GM23338 (cell line): ENCODE measurements around the gene KLHL7. TPM values are rescaled to one million over a fixed set of nuclear protein-coding genes. Genes with fewer than 3 reads are reported as not detected.
A peak's percentile ranks its signal among the peaks of the same experiment; 100 is the strongest.

Experiments used
- ATAC-seq: fragments of 200-7000 bp; cut with Tn5 transposase; 3 replicates; pipeline ENCODE4 v1.9.1; 2020
- DNase-seq: peaks from one replicate; pipeline ENCODE4 v3.0.0-alpha.2; 2015; ENCODE audit warnings: low spot score
- H2AFZ ChIP-seq: fragments of 200-600 bp; sonication (generic); 2 replicates; pipeline ENCODE4 v1.8.0; 2016; ENCODE audit warnings: antibody characterized with exemption, mild to moderate bottlenecking, moderate library complexity
- H3F3A ChIP-seq: fragments of 200-600 bp; sonication (generic); replicated peaks from 2 replicates; pipeline ENCODE4 v1.8.0; 2017; ENCODE audit warnings: antibody characterized with exemption, mixed run types, low read depth
- H3K27ac ChIP-seq: fragments of 200-600 bp; sonication (generic); 2 replicates; pipeline ENCODE4 v1.6.1; 2016; ENCODE audit warnings: low read depth
- H3K27me3 ChIP-seq: fragments of 200-600 bp; sonication (generic); 2 replicates; pipeline ENCODE4 v1.8.0; 2016; ENCODE audit warnings: mild to moderate bottlenecking, mixed run types, moderate library complexity; ENCODE audit not compliant: insufficient read depth
- H3K36me3 ChIP-seq: fragments of 200-600 bp; sonication (generic); 2 replicates; pipeline ENCODE4 v1.8.0; 2016; ENCODE audit warnings: mild to moderate bottlenecking; ENCODE audit not compliant: insufficient read depth
- H3K4me1 ChIP-seq: fragments of 200-600 bp; sonication (generic); 2 replicates; pipeline ENCODE4 v1.8.0; 2016; ENCODE audit warnings: mild to moderate bottlenecking, moderate library complexity; ENCODE audit not compliant: insufficient read depth
- H3K4me2 ChIP-seq: fragments of 200-600 bp; sonication (generic); 2 replicates; pipeline ENCODE4 v1.7.1; 2017; ENCODE audit warnings: mixed run types
- H3K4me3 ChIP-seq: fragments of 200-600 bp; sonication (generic); 2 replicates; pipeline ENCODE4 v1.6.1; 2016; ENCODE audit warnings: mixed run types
- H3K79me2 ChIP-seq: fragments of 200-600 bp; sonication (generic); replicated peaks from 2 replicates; pipeline ENCODE4 v1.8.0; 2017; ENCODE audit warnings: mild to moderate bottlenecking; ENCODE audit not compliant: insufficient read depth
- H3K9me2 ChIP-seq: fragments of 200-600 bp; sonication (generic); 2 replicates; pipeline ENCODE4 v1.8.0; 2017; ENCODE audit not compliant: insufficient read depth
- H4K20me1 ChIP-seq: fragments of 200-600 bp; sonication (generic); replicated peaks from 2 replicates; pipeline ENCODE4 v1.8.0; 2017; ENCODE audit warnings: mild to moderate bottlenecking; ENCODE audit not compliant: insufficient read depth
- H3K27ac Mint-ChIP-seq: 2 replicates; pipeline ENCODE4 v1.8.0; 2020; ENCODE audit warnings: inconsistent platforms, mild to moderate bottlenecking, moderate library complexity, mixed read lengths
- H3K27me3 Mint-ChIP-seq: 3 replicates; pipeline ENCODE4 v1.8.0; 2022; ENCODE audit warnings: low read depth, mild to moderate bottlenecking, moderate library complexity, mixed read lengths, inconsistent platforms; ENCODE audit not compliant: insufficient read depth, poor library complexity
- H3K36me3 Mint-ChIP-seq: 3 replicates; pipeline ENCODE4 v1.8.0; 2021; ENCODE audit warnings: low read depth, mild to moderate bottlenecking, inconsistent platforms, moderate library complexity, mixed read lengths
- H3K4me1 Mint-ChIP-seq: 3 replicates; pipeline ENCODE4 v1.8.0; 2020; ENCODE audit warnings: mild to moderate bottlenecking, inconsistent platforms, mixed read lengths
- H3K4me3 Mint-ChIP-seq: 3 replicates; pipeline ENCODE4 v1.8.0; 2021; ENCODE audit warnings: moderate library complexity, mild to moderate bottlenecking, inconsistent platforms, mixed read lengths
- H3K9me3 Mint-ChIP-seq: 3 replicates; pipeline ENCODE4 v1.8.0; 2020; ENCODE audit warnings: moderate library complexity, mild to moderate bottlenecking, inconsistent platforms, mixed read lengths
- CTCF ChIP-seq, 2 experiments: fragments of 200-600 bp in 1 of 2; sonication (generic) in 1 of 2; conservative IDR thresholded peaks; 2 replicates each; pipeline versions ENCODE4 v1.5.1 to v1.6.1; 2016 to 2017; ENCODE audit warnings: antibody characterized with exemption in 2 of 2, low read depth in 2 of 2, mild to moderate bottlenecking in 2 of 2, moderate library complexity in 1 of 2
- ETS1 ChIP-seq: IDR thresholded peaks from 2 replicates; pipeline ENCODE4 v1.6.1; 2016; ENCODE audit warnings: antibody characterized with exemption
- NANOG ChIP-seq: IDR thresholded peaks from 2 replicates; pipeline ENCODE4 v1.6.1; 2016; ENCODE audit warnings: antibody characterized with exemption, borderline replicate concordance
- REST ChIP-seq: IDR thresholded peaks from one replicate; pipeline ENCODE4 v1.6.1; 2018; ENCODE audit warnings: antibody characterized with exemption; ENCODE audit not compliant: unreplicated experiment
- ZNF462 ChIP-seq: fragments of 250-450 bp; sonication (Bioruptor Pico); IDR thresholded peaks from 2 replicates; pipeline ENCODE4 v1.5.0; 2020; ENCODE audit warnings: mild to moderate bottlenecking, moderate library complexity
- polyA plus RNA-seq: library from polyadenylated mRNA; unstranded; fragments of >200 nt; fragmentation: Nextera tagmentation; extraction: Ambion mirVana; gene quantifications from 2 replicates; pipeline ENCODE4 v1.2.1, GENCODE V29; 2016
- total RNA-seq: library from RNA; depleted of rRNA; stranded (reverse); fragments of >200 nt; shearing (Covaris generic); gene quantifications from 2 replicates; pipeline ENCODE4 v1.2.3, GENCODE V29; 2014

Gene KLHL7
- total and polyA plus RNA-seq, 2 experiments from 2014 or later: 92.5 to 119 TPM

- no peak overlapping the region for H3K27ac ChIP-seq
- H3K4me1 Mint-ChIP-seq: peaks cover 26% of the 10 kb centered on the region
- peaks cover 7% of the 10 kb centered on the region; the same call in 1 of the 2 replicates for H3K4me1 ChIP-seq
- no peaks in the 10 kb centered on the region for H3K27me3 Mint-ChIP-seq
- DNase-seq (peak; percentile 22), ATAC-seq (peak; percentile 40; the same call in 2 of the 3 replicates)
- no peak overlapping the region for H3K4me2 ChIP-seq
- no peaks in the 10 kb centered on the region for H3K36me3 Mint-ChIP-seq
- H3K27me3 ChIP-seq: no peaks in the 10 kb centered on the region
- no peaks in the 10 kb centered on the region for H4K20me1 ChIP-seq
- no peaks in the 10 kb centered on the region for H3K9me2 ChIP-seq
- no peaks in the 10 kb centered on the region for H3K9me3 Mint-ChIP-seq
- H2AFZ ChIP-seq: no peak overlapping the region
- H3F3A ChIP-seq: no peaks in the 10 kb centered on the region
- no peaks in the 10 kb centered on the region for H3K36me3 ChIP-seq
- TF ChIP-seq ZNF462 (CRISPR knock-in tag) (no peak), CTCF (conservative IDR thresholded peaks at IDR 0.05; ENCODE audit: low read depth in 2 of 2) (peak; percentile 36 to 42)
- no peak overlapping the region for H3K4me3 Mint-ChIP-seq
- H3K27ac Mint-ChIP-seq: no peak overlapping the region
- H3K4me3 ChIP-seq: no peak overlapping the region
- H3K79me2 ChIP-seq: no peaks in the 10 kb centered on the region
These were observed 33.5 kb upstream of the KLHL7 start for GRCh38 chr7:23072048-23072447.

- H3K4me3 ChIP-seq: no peak overlapping the region
- no peaks in the 10 kb centered on the region for H3K9me2 ChIP-seq
- H3F3A ChIP-seq: no peaks in the 10 kb centered on the region
- TF ChIP-seq CTCF (conservative IDR thresholded peaks at IDR 0.05; ENCODE audit: low read depth in 2 of 2) (peak; percentile 9 to 16; a peak in 1 of 4 replicates), ETS1 (no peak), REST (no peak), NANOG (no peak)
- H3K4me2 ChIP-seq: no peak overlapping the region
- H3K27ac ChIP-seq: no peak overlapping the region
- DNase-seq: peak; percentile 63
- no peaks in the 10 kb centered on the region for H3K27me3 Mint-ChIP-seq
- H3K36me3 ChIP-seq: no peaks in the 10 kb centered on the region
- H3K9me3 Mint-ChIP-seq: no peaks in the 10 kb centered on the region
- no peaks in the 10 kb centered on the region for H3K79me2 ChIP-seq
- peaks cover 7% of the 10 kb centered on the region; the same call in 1 of the 2 replicates for H3K4me1 ChIP-seq
- H3K4me1 Mint-ChIP-seq: peaks cover 22% of the 10 kb centered on the region
- peak; percentile 88 for ATAC-seq
- H3K4me3 Mint-ChIP-seq: no peak overlapping the region
- peak overlapping the region; percentile 12 for H2AFZ ChIP-seq
- no peaks in the 10 kb centered on the region for H4K20me1 ChIP-seq
- no peak overlapping the region for H3K27ac Mint-ChIP-seq
- H3K27me3 ChIP-seq: no peaks in the 10 kb centered on the region
- H3K36me3 Mint-ChIP-seq: no peaks in the 10 kb centered on the region
These were observed 32.7 kb upstream of the KLHL7 start for GRCh38 chr7:23072922-23073321.
